ENCODE measurements around the gene SPRR1A. TPM values are rescaled to one million over a fixed set of nuclear protein-coding genes. Genes with fewer than 3 reads are reported as not detected.

Gene SPRR1A
- total and polyA plus RNA-seq, 8 donors: not detected

- 78 to 85% methylated on average over 6 of the region's 6 CpGs for WGBS, 2 donors
Observed at GRCh38 chr1:152993186-152993585, 9.3 kb downstream of the SPRR1A start.

GRCh38 chr1:152995842-152996241 is 12.0 kb downstream of the SPRR1A start:
- TF ChIP-seq CTCF (IDR thresholded peaks at IDR 0.05): no peak
- ATAC-seq: no peak
- no peaks in the 10 kb centered on the region for H3K27me3 ChIP-seq
- no peak overlapping the region for H3K4me3 ChIP-seq
- no peak for FAIRE-seq
- peaks cover 0 to 9% (median 0%) of the 10 kb centered on the region in 3 donors for H3K4me1 ChIP-seq
- intact Hi-C loops (cut with DNase I): no loop called here
- WGBS, 2 donors: 0 to 44% methylated on average over 1 of the region's 1 CpG
- H3K9me3 ChIP-seq: no peaks in the 10 kb centered on the region
- no peak for DNase-seq
- H3K36me3 ChIP-seq: no peaks in the 10 kb centered on the region
- H3K27ac ChIP-seq: no peak overlapping the region

More at GRCh38 chr1:152993186-152993585, 9.3 kb downstream of the SPRR1A start:
- no peak for TF ChIP-seq CTCF (IDR thresholded peaks at IDR 0.05)
- Histone ChIP-seq H3K9me3 (no peaks in the 10 kb centered on the region), H3K36me3 (no peaks in the 10 kb centered on the region), H3K4me3 (no peak overlapping the region), H3K4me1 (peaks cover 0 to 9% (median 0%) of the 10 kb centered on the region in 3 donors), H3K27ac (no peak overlapping the region), H3K27me3 (no peaks in the 10 kb centered on the region)
- FAIRE-seq (no peak), DNase-seq (no peak), ATAC-seq (no peak)
- intact Hi-C loops (cut with DNase I): no loop called here

- Histone ChIP-seq H3K36me3 (no peaks in the 10 kb centered on the region), H3K4me3 (no peak overlapping the region), H3K4me1 (peaks cover 0 to 9% (median 0%) of the 10 kb centered on the region in 3 donors), H3K27ac (peak overlapping the region in 1 of 4 donors; percentile 20), H3K27me3 (no peaks in the 10 kb centered on the region), H3K9me3 (no peaks in the 10 kb centered on the region)
- TF ChIP-seq CTCF (IDR thresholded peaks at IDR 0.05): no peak
- FAIRE-seq (no peak), DNase-seq (no peak), ATAC-seq (peak in 3 of 4 donors; percentile 71 to 80 (median 71))
- intact Hi-C loops (cut with DNase I): no loop called here
- WGBS, 2 donors: 29 to 33% methylated on average over 5 of the region's 5 CpGs
Observed at GRCh38 chr1:152996633-152997400, 12.9 kb downstream of the SPRR1A start.

GRCh38 chr1:152997901-152998300 is 14.0 kb downstream of the SPRR1A start:
- Histone ChIP-seq H3K4me1 (peaks cover 0 to 9% (median 0%) of the 10 kb centered on the region in 3 donors), H3K4me3 (no peak overlapping the region), H3K27me3 (no peaks in the 10 kb centered on the region), H3K27ac (no peak overlapping the region), H3K9me3 (no peaks in the 10 kb centered on the region), H3K36me3 (no peaks in the 10 kb centered on the region)
- DNase-seq: no peak
- no peak for TF ChIP-seq CTCF (IDR thresholded peaks at IDR 0.05)
- intact Hi-C loops (cut with DNase I): no loop called here
- no peak for FAIRE-seq
- no peak for ATAC-seq
- WGBS, 2 donors: 42 to 48% methylated on average over 7 of the region's 7 CpGs

GRCh38 chr1:152998476-152998875 is 14.6 kb downstream of the SPRR1A start:
- no peaks in the 10 kb centered on the region for H3K9me3 ChIP-seq
- no peak for ATAC-seq
- H3K4me1 ChIP-seq: peaks cover 0 to 9% (median 0%) of the 10 kb centered on the region in 3 donors
- no peak for DNase-seq
- intact Hi-C loops (cut with DNase I): no loop called here
- no peaks in the 10 kb centered on the region for H3K27me3 ChIP-seq
- no peak overlapping the region for H3K4me3 ChIP-seq
- FAIRE-seq: no peak
- no peak overlapping the region for H3K27ac ChIP-seq
- TF ChIP-seq CTCF (IDR thresholded peaks at IDR 0.05): no peak
- WGBS, 2 donors: 88 to 92% methylated on average over 4 of the region's 4 CpGs
- H3K36me3 ChIP-seq: no peaks in the 10 kb centered on the region
